Transverse colon (tissue), 4 donors: ENCODE data around the gene P2RY13.

Experiments
- CTCF ChIP-seq, 5 experiments: fragments of 200-600 bp in 3 of 5; fragments of 450-650 bp in 2 of 5; sonication (generic) in 3 of 5; IDR thresholded peaks; 1 replicate in 2 of 5; 2 replicates in 3 of 5; pipeline ENCODE4 v1.5.1; 2016 to 2017; ENCODE audit warnings: antibody characterized with exemption in 5 of 5, inconsistent platforms in 3 of 5, mild to moderate bottlenecking in 2 of 5, moderate library complexity in 1 of 5
- POLR2AphosphoS5 ChIP-seq, 3 donors: sonication (generic); formaldehyde crosslinking; IDR thresholded peaks; one replicate each; pipeline ENCODE4 v1.6.1; 2016; ENCODE audit warnings: antibody characterized with exemption in 3 of 3

GRCh38 chr3:151351648-151352047, 22.3 kb upstream of the P2RY13 start:
- TF ChIP-seq CTCF (IDR thresholded peaks at IDR 0.05) = no peak
- TF ChIP-seq POLR2AphosphoS5 (IDR thresholded peaks at IDR 0.05) = no peak
